HS-5 (cell line): ENCODE results near the gene CASK.
A peak's percentile ranks its signal among the peaks of the same experiment; 100 is the strongest.

Source experiments
- DNase-seq: peaks from one replicate; pipeline ENCODE4 v3.0.0-alpha.2; 2012; ENCODE audit warnings: low read depth

CASK gene

DNA sequence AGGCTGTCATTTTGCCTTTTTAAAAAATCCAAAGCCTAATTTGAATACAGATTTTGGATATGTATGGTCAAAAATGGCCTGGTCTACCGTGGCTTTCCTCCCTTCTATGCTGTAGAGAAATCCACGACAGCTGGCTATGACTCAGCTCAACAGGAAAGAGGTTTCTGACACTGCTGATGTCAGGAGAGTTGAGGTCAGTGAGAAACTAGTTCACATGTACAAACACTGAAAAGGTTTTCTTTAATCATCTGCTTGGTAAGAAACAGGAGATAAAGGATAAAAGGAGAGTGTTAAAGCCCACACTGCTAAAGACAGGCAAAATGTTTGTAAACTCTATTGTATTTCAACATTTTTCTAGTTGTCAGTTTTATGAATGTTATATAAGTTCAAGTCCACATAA is 362.3 kb downstream of the CASK start:
- peak; percentile 35 for DNase-seq

DNA sequence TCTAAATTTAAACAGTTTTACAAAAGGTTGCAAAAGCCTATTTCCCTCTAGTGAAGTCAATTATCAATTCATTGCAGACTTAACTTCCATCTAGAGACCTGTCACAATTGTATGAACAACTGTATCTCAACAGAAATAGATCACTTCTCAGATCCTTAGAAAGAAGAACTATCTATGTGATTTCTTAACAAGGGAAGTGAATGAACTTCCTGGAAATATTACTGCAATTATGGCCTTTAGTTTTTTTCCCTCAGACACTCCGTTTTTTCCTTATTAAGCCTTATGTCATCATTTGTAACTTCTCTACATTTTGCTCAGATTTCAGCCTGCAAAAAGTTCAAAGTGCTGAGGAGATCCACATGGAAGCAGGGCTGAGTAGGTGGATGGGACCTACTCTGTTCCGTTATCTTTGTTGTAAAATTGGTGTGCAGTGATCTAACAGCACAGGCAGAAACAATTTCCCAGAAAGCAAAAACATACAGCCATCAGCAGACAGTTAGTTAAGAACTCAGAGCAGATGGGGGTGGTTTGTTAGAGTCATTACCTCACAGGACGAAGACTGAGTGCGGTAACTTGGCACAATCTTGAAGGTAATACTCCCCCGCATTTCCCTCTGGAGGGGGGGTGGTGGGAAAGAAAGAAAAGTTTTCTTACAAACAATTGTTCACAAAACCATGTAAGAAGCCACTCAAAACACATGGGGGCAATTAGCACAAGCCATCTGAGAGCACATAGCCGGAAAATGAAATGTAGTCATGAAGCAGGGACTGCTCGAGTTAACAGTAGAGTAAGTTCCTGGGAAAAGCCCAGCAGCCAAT is 363.9 kb downstream of the CASK start:
- no peak for DNase-seq

DNA sequence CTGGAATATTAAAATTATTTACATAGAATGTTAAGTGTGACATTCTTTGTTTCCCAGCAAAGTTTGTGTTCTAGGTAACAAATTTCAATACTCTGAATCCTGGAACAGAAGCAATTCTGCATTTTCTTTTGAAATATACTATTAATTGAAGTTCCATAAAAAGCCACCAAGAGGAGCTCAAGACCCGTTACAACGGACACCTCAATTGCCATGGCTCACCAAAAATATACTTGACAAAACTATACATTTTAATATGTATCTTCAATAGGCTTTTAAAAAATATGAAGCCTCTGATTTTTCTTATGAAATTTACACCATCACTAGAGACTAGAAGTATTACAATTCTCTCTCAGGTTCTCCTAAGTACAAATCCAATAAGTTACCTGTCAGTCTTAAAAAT is 364.8 kb downstream of the CASK start:
- no peak for DNase-seq

DNA sequence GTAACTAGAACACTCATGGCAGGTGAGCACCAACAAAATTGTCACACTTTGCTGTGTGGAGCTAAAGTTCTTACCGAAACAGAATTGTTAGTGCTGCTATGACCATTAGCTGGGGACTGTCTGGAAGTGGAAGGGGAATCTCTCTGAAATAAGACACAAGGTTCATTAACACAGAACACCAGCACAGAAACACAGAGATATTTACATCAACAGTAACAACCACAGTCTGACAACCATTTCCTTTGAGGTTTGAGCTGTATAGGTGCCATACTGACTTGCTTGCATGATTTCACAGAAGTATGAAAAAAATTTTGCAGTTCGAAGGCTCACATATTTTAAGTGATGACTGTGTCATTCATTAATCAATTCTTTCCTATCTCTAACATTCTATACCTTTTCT is 366.4 kb downstream of the CASK start:
- DNase-seq: no peak

DNA sequence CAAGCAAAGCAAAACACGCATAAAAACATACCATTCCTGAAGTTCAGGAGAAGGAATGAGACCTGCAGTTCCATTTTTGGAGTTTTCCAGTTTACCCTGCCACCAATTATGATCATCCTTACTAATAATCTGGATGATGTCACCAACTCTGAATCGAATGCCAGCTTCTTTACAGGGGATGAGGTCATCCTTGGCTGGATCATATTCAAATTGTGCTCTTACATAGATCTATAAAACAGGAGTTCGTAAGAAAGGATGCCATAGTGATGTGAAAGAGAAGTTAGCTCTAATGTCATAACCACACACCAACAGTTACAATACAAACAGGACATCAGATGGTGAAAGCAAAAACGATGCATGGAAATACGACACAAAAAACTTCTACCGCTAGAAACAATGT is 369.7 kb downstream of the CASK start:
- no peak for DNase-seq

DNA sequence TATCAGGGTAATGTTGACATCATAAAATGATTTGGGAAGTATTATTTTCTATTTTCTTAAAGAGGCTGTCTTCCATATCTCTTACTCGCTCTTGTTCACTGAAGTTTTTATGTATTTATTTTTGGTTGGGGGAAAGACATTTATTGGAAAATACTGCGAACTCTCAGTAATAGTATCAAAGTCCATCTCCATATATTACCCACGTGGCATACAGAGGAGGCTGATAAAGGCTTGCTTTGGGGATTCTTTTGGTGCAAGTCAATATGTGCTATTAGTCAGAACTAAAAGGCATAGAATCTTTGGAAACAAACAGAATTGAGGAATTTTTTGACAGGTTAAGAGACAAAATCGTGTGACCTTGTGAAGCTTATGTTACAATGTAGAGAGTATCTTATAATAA is 374.9 kb downstream of the CASK start:
- no peak for DNase-seq

DNA sequence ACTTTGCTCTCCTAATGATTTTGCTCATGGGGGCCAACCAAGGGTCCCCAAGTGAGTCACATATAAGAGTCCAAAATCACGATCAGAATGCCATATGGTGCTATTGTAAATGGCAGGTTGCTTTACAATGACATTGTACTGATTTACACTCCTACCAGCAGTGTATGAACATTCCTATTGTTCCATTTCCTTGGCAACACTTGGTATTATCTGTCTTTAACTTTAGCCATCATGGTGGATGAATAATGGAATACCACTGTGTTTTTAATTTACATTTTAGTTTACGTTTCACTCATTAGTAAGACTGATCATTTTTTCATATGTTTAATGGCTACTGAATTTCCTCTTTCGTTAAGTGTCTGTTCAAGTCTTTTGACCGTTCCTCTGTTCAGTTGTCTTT is 379.7 kb downstream of the CASK start:
- no peak for DNase-seq

DNA sequence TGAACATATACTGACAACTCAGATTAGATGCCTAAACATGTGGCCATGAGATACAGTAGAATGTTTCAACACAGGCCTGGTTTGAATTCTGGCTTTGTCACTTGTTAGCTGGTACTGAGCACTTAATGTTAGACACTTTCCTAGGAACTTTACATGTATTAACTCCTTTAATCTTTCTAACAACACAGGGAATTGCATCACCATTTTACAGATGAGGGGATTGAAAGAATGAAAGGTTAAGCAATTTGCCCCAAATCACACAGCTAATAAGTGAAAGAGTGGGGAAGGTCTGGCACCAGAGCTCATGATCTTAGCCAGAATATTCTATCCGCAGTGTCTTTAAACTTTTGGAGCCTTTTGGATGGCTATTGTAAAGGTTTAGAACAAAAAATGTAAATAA is 380.3 kb downstream of the CASK start:
- DNase-seq: no peak

DNA sequence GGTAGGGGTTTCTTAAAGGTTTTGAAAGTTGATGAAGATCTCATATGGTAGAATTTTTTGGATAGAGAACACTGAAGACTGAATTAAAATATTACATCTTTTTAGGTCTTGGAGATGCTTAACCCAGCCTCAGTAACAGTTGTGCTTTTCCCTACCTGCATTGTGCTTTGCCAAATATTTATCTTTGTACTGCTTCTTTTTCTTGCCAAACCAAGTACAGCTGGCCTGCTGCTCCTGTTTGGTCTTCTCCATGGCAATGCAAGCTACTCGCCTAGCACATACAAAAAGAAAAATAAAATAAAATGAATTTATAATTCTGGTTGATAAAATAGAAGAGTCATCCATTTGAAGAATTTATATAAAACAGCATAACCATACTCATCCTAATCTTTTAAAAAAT is 380.8 kb downstream of the CASK start:
- no peak for DNase-seq

DNA sequence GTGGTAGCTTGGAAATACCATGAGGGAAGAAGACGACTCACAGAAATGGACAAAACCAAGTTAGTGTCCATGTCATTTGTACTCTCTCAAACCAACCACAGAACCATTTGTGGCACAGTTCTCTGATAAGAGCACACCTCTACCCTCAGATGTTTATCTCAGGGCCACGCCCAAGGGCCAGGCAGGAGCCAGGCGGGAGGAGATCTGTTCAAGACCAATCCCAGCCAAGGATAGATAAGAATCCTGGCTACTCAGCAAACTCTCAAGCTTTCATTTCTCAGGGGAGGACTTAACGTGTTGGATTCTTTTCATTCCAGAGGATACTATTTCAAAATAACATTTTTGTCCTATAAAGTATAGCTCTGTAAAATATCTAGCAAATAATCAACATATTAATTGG is 381.2 kb downstream of the CASK start:
- no peak for DNase-seq

DNA sequence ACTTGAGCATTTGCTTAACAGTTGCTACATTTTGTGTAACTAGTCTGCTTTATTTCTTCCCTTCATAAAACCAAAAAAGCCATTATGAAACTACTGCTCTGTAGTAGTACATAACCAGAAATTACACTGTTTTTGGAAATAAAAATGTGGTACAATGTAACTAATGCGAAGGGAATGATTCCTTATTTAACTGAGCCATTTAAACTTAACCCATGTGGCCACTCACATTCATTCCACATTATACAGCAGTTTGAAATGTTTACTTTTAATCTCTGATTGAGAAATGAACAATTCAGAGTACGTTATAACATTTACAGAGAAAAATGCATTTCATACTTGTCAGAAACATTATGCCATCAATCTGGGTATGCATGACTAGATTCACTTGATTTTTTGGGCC is 382.0 kb downstream of the CASK start:
- no peak for DNase-seq

DNA sequence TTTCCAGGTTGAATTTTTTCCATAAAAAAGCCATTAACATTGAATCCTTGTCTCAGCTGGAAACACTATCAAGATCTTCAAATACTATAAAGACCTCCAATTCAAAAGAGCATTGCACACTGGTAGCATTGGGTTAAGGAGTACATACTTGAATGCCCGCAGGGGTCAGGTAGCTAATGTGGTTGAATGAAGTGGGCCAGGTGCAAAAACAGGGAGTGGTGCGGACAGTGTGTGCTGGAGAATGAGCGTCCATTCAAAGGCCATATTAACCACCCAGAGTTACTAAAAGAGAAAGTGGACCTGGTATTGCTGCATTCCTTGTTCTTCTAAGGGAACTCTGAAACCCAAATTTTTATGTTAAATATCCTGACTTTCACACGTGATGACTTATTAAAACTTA is 384.6 kb downstream of the CASK start:
- DNase-seq: no peak

DNA sequence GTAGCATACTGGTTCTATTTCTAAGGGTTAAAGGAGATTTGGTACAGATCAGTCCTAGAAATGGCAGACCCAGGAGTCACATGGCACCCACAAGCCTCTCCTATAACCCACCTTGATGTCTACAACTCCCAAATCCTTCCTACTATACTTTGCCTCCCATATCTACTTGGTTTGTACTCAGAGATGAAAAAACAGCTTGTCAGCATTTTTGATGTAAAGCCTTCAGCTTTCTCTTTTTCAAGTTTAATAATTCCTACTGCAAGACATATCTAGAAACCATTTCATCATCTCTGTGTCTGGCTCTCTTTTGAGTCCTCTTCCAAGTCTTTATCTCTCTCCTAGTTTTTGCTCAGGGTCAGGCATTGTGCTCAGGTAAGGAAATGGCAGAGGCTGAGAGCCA is 393.3 kb downstream of the CASK start:
- no peak for DNase-seq

DNA sequence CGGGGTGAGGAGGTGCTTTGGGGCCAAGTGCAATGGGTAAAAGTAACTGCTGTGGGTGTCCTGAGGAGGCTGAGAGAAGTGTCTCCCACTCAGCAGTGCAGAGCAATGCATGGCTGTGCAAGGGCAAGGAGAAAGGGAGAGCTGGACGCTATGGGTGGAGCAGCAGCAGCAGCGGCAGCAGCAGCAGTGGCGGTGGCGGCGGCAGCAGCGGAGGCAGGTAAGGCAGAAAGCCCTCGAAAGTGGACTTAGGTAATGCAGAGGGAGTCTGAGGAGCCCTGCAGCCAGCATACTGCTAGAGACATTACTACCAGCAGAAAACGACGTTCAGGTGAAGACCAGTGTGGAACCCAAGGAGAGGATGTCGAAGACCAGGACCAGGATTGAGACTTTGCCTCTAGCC is 394.1 kb downstream of the CASK start:
- DNase-seq: no peak

DNA sequence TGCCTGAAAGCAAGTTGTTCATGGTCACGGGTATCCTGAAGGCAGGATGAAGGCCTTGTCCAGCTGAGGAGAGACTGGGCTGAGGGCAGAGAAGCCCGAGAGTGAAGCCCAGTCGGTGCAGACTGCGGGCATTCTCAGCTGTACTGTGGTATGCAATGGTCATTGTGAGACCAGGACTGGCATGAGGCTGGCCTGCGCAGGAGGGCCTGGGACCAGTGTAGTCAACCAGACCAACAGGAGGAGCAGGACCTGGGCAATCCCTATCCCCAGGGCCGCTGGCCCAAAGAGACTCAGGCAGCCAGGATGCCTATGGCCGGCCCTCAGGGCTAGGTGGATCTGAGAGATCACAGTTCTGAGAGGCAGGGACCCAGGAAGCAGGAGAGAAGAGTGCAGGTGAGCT is 394.6 kb downstream of the CASK start:
- DNase-seq: no peak

DNA sequence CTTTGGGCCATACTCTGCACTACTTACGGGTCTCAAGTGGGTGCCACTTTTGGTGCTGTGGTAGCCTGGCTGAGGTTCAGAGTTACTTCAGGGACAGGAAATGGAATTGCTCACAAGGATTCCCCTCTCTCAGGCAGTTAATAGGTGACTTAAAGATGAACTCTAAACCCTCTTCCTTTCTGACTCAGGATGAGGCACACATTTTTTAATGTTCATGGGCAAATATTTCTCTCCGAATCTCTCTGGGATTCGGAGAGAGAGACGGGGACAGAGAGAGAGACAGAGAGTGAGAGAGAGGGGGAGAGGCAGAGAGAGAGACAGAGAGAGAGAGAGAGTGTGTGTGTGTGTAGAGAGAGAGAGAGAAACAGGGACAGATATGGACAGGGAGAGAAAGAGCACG is 396.4 kb downstream of the CASK start:
- DNase-seq: peak; percentile 53

DNA sequence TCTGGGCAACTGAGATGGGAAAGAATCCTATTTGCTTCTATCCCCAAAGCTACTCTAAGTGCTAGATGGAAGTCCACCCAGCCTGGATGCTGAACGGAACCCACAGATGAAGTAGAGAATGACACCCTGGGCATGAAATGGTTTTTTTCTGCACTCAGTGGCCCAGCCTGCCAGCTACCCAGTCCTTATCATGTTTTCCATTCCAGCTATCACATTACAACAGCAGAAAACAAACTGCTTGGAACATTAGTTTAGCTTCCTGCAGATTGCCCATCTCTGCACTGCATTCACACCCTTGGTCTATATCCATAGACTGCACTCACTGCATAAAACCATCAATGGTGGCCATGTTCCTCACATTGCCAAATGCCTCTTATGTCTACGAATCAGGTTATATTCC is 397.1 kb downstream of the CASK start:
- no peak for DNase-seq

DNA sequence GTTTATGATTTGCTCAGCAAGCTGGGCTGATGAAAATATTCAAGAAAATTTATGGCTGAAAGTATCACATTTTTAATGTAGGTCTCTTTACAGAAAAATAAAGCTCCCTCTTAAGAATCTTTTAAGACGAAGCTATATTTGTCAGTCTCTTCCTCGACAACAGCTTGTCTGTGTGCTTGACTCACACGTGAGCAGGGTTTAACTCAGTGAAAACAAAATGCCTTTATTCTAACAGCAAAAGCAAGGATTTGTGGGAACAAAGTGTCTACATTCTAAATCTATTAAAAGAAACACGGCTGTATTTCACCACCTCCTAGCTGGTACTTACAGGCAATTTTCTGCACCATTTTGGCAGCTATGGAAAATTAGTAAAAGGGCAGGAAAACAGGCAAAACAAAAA is 400.7 kb downstream of the CASK start:
- DNase-seq: no peak

DNA sequence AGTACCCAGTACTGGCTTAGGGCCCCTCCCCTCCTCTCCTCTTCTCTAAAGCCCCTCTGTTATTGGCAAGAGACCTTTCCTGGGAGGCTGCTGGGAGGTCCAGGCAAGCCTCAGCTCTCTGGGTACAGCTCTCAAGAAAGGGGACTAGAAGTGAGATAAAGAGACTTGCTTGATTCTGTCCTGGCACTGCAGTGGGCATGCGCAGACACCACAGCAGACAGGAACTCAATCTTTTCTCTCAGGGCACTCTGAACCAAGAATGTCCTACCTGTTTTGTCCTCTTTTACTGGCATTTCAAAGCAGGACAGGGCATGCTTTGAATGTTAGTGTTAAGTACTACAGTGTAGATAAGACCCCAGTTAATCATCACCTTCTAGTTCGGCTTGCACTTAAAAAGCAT is 401.3 kb downstream of the CASK start:
- no peak for DNase-seq

DNA sequence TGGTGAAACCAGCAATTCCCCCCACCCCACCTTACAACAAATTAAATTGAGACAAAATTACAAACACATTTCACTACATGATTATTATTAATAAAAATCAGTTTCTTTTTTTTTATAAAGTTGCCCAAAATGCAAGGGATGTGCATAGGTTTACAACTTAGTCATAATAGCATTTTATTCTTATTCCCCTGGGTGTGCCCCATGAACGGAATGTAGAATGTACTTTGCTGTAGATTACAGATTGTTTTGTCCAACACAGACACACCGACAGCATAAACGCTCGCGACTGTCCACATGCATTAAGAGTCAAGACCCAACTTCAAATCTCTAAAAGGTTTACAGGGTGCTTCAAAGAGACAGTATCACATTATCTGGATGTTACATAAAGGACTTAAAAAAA is 403.9 kb downstream of the CASK start:
- no peak for DNase-seq

DNA sequence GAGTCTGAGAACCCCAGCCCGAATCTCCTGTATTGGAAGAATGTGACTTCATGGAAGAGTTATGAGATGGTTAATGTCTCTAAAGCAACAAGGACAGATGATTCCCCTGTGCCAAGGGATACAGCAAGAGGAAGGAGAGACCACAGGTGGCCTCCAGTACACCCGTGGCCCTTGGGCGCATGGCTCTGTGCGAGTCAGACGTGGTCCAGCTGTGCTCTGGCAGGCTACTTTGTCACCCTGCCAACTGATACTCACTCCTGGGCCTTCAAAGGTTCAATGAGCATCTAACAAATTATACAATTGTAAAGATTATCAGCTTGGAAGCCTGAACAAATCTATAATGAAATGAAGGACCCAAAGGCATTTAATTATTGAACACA is 404.5 kb downstream of the CASK start:
- DNase-seq: no peak

DNA sequence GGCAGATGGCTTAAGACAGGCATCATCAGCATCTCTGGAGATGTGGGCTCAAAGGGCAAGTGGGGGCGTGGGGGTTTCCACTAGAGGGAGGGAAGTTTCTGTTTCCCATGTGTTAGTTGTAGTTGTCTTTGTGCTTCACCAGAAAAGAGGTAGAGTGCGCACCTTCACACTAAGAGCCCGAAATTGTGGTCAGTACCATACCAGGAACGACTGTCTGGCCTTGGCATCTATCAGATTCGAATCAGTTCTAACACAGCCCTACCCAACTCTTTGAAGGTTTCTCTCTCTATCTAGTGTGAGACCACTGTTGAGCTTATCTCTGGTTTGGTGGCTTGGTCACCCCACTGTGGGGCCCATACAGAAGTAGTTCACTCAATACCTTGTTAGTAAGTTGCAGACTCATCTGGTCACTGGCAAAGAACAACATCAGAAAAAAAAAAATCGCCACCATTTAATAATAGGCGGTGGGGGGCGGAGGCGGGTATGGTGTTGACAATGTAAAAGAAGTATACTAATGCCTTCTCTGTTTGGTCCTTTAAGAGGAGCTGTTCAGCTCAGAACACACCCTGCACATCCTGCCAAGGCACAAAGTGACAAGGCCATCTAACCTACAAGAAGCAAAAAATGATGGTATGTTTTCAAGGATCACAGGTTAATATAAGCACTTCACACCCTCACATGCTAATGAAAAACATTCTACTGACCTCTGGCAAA is 405.1 kb downstream of the CASK start:
- DNase-seq: no peak

DNA sequence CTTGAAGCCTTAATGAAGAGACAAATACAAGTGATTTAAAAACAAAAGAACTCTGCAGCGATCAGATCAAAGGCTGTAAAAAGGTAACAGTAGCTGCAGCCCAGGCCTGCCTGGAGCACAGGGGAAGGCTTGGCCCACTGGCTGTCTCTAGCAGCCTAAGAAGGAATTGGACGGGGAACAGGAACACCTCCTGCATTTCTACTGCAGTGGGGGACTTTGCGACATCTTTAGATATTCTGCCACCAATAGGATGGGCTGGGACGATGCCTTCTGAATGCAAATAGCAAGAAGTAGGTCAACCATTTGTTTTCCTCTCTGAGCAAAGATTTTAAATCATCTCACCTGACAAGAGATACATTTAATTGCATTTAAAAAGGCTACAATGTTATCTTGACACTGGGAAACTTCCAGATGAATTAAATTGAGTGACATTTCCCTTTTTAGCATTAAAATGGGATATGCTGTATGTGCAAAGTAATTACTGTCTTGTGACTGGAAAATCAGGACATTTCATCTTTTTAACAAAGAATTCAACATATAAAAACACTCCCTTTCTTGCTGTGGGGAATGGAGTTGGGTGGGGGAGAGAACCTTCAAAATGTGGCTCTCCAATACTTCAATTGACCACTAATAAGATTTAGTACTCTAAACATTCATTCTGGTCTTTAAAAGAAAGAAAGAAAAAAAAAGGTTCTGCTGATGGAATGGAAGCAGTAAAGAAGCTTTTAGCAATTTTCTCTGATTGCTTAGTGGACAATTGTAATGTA is 406.2 kb downstream of the CASK start:
- DNase-seq: no peak
